22Rv1 (cell line): ENCODE measurements around the gene TRIM25.

Experiments used
- ZFX ChIP-seq: fragments of 450-650 bp; IDR thresholded peaks from 2 replicates; pipeline ENCODE4 v1.6.1; 2017; ENCODE audit warnings: antibody characterized with exemption, borderline replicate concordance
- TF ChIP-seq, protein P1 (sequence below): fragments of 450-650 bp; IDR thresholded peaks from 2 replicates; pipeline ENCODE4 v1.5.1; 2017; ENCODE audit warnings: mild to moderate bottlenecking

DNA sequence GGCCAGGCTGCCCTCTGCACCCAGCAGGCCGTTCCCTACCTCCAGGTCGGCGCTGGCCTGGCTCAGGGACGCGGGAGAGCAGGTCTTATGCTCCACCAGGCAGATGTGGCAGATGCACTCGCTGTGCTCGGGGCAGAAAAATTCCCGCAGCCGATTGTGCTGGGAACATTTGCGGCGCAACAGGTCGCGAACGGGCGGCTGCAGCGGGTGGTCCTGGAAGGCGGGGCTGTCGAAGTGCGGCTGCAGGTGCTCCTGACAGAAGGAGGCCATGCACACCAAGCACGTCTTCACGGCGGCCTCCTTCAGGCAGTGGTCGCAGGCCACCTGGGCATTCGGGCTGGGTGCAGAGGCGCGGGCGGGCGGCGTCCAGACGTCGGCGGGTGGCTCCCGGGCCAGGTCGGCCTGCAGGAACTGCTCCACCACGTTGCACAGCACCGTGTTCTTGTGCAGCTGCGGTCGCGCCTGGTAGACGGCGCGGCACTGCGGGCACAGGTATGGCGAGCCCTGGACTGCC is 439 bp downstream of the TRIM25 start:
- TF ChIP-seq, protein P1, sequence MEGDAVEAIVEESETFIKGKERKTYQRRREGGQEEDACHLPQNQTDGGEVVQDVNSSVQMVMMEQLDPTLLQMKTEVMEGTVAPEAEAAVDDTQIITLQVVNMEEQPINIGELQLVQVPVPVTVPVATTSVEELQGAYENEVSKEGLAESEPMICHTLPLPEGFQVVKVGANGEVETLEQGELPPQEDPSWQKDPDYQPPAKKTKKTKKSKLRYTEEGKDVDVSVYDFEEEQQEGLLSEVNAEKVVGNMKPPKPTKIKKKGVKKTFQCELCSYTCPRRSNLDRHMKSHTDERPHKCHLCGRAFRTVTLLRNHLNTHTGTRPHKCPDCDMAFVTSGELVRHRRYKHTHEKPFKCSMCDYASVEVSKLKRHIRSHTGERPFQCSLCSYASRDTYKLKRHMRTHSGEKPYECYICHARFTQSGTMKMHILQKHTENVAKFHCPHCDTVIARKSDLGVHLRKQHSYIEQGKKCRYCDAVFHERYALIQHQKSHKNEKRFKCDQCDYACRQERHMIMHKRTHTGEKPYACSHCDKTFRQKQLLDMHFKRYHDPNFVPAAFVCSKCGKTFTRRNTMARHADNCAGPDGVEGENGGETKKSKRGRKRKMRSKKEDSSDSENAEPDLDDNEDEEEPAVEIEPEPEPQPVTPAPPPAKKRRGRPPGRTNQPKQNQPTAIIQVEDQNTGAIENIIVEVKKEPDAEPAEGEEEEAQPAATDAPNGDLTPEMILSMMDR = no peak
- no peak for TF ChIP-seq ZFX
